ENCODE data around the gene MBOAT7. TPM values are rescaled to one million over a fixed set of nuclear protein-coding genes. Genes with fewer than 3 reads are reported as not detected.

Gene MBOAT7
- total and polyA plus RNA-seq, 2 of the 8 experiments (the other 6 are each of a cell fraction or from before 2014, with no cell fraction given), result 85.5 to 90.9 TPM

- 0 out of 2 replicates have a peak overlapping the region, but pooled peaks have one; percentile 3 for H2BK5ac ChIP-seq (ENCODE audit: low read depth, low read length)
- no peak overlapping the region for H2AFZ ChIP-seq (ENCODE audit: low read length)
- H2BK12ac ChIP-seq (ENCODE audit: low read depth, low read length), result no peak overlapping the region
- H4K8ac ChIP-seq (ENCODE audit: extremely low read depth, insufficient read depth, low read length), result no peak overlapping the region
- H2BK120ac ChIP-seq (replicated peaks; ENCODE audit: low read depth, low read length), result no peak overlapping the region
- H3K9me3 ChIP-seq (ENCODE audit: insufficient read depth in 2 of 2, low read depth in 1 of 2, low read length in 1 of 2), result no peaks in the 10 kb centered on the region
- peaks cover 54 to 58% of the 10 kb centered on the region in 2 experiments for H4K20me1 ChIP-seq (replicated peaks in 1 of 2; ENCODE audit: control insufficient read depth in 1 of 2, insufficient read depth in 2 of 2, low read length in 2 of 2)
- H3K4me1 ChIP-seq (replicated peaks in 1 of 4; ENCODE audit: control insufficient read depth in 3 of 4, insufficient read depth in 4 of 4, low read length in 3 of 4), result peaks cover 12 to 25% (median 19%) of the 10 kb centered on the region in 4 experiments
- H3K23ac ChIP-seq (ENCODE audit: insufficient read length), result no peak overlapping the region
- H3K23me2 ChIP-seq (ENCODE audit: low read depth, low read length), result peaks cover 16% of the 10 kb centered on the region
- no peak overlapping the region for H2BK15ac ChIP-seq (ENCODE audit: low read length)
- 0 out of 8 replicates have a peak overlapping the region, but pooled peaks of 1 of the 4 experiments have one; percentile 10 for H3K4me3 ChIP-seq (ENCODE audit: extremely low read depth in 1 of 4, insufficient read depth in 2 of 4, low read depth in 3 of 4, low read length in 4 of 4)
- WGBS, 2 experiments (ENCODE audit: extremely low coverage in 1 of 2, insufficient coverage in 1 of 2, insufficient read length in 1 of 2, insufficient replicate concordance in 2 of 2, low coverage in 1 of 2, low lambda C conversion rate in 2 of 2, missing lambda C conversion rate in 1 of 2), result 89% methylated on average over 13 of the region's 13 CpGs; no CpG with 5 or more reads in 1 of the 2 experiments
- no peak overlapping the region for H4K91ac ChIP-seq (replicated peaks; ENCODE audit: insufficient read length, low read length)
- no peak overlapping the region for H3K14ac ChIP-seq (ENCODE audit: insufficient read length)
- DNase-seq (ENCODE audit: low read depth in 1 of 2, low spot score in 2 of 2) (no peak), FAIRE-seq (no peak)
- POLR2A ChIA-PET (ENCODE audit: partially characterized antibody), result interaction anchor here (1.0 to 23.4 kb wide), 10 partner anchors 10 to 70 kb away, joined by 3 to 909 read pairs (median 13); partner anchors contain the start of genes LILRB3, MBOAT7, RPS9 and TMC4
- H3K27me3 ChIP-seq (replicated peaks in 1 of 4; ENCODE audit: control insufficient read depth in 3 of 4, extremely low read depth in 1 of 4, insufficient read depth in 3 of 4, low read length in 3 of 4), result no peaks in the 10 kb centered on the region
- no peak overlapping the region for H2AK5ac ChIP-seq (ENCODE audit: low read depth, low read length)
- no peak overlapping the region for H3K56ac ChIP-seq (replicated peaks; ENCODE audit: insufficient read length, low read depth, low read length)
- H3K9ac ChIP-seq (replicated peaks in 1 of 4; ENCODE audit: extremely low read depth in 1 of 4, low read depth in 3 of 4, low read length in 3 of 4), result no peak overlapping the region
- no peak overlapping the region for H3K27ac ChIP-seq (ENCODE audit: low read depth, low read length)
- H3K4ac ChIP-seq (replicated peaks; ENCODE audit: insufficient read length, low read depth, low read length), result no peak overlapping the region
- H3K4me2 ChIP-seq (ENCODE audit: insufficient read depth in 1 of 2, low read depth in 2 of 2, low read length in 2 of 2), result peak overlapping the region; percentile 4 to 22; a peak in 1 of 4 replicates
- H3K36me3 ChIP-seq (ENCODE audit: control insufficient read depth in 2 of 4, insufficient read depth in 4 of 4, low read length in 3 of 4), result peaks cover 45 to 66% (median 60%) of the 10 kb centered on the region in 4 experiments
- no peak for TF ChIP-seq GTF2F1 (IDR thresholded peaks at IDR 0.05; ENCODE audit: borderline replicate concordance, low read depth, low read length)
- peak in 1 of 2 experiments; percentile 20; a peak in 1 of 3 replicates for TF ChIP-seq POLR2A (IDR thresholded peaks at IDR 0.05; ENCODE audit: control extremely low read depth in 1 of 2, low read depth in 2 of 2, low read length in 2 of 2)
- TF ChIP-seq POLR2AphosphoS5 (IDR thresholded peaks at IDR 0.05; ENCODE audit: low read depth, low read length), result peak; percentile 44
- CTCF ChIA-PET (ENCODE audit: partially characterized antibody), result interaction anchor here (0.8 kb wide), 1 partner anchor 37 kb away, joined by 4 read pairs; no protein-coding TSS in a partner anchor
- H3K18ac ChIP-seq (ENCODE audit: extremely low read depth, low read length), result no peak overlapping the region
- peaks cover 21% of the 10 kb centered on the region for H3K79me1 ChIP-seq (ENCODE audit: low read depth, low read length)
- H4K5ac ChIP-seq (ENCODE audit: insufficient read length, low read depth, low read length), result no peak overlapping the region
- H2BK20ac ChIP-seq (ENCODE audit: low read length), result no peak overlapping the region
- peaks cover 24 to 52% of the 10 kb centered on the region in 2 experiments for H3K79me2 ChIP-seq (ENCODE audit: control insufficient read depth in 1 of 2, insufficient read depth in 2 of 2, low read length in 2 of 2)
Observed at GRCh38 chr19:54206831-54207177, 17.4 kb upstream of the MBOAT7 start.
